Measurements from ENCODE around the gene ZMIZ1.

DNA sequence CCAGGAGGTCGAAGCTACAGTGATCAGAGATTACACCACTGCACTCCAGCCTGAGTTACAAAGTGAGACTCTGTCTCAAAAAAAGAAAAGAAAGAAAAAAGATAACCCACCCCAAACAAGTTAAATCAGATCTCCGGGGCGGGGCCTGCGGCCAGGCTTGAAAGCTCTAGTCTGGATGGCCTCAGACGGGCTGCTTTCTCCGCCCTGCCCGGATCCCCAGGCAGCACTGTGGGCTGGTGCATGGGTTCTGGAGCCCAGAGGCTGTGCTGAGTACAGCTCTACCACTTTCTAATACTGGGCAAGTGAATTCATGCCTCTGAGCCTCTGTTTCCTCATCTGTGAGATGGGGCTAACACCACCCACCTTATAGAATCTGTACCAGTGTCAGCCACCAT, 83.7 kb downstream of the ZMIZ1 start:
- no peak for TF ChIP-seq POLR2A (IDR thresholded peaks at IDR 0.05)
- TF ChIP-seq, protein P1, sequence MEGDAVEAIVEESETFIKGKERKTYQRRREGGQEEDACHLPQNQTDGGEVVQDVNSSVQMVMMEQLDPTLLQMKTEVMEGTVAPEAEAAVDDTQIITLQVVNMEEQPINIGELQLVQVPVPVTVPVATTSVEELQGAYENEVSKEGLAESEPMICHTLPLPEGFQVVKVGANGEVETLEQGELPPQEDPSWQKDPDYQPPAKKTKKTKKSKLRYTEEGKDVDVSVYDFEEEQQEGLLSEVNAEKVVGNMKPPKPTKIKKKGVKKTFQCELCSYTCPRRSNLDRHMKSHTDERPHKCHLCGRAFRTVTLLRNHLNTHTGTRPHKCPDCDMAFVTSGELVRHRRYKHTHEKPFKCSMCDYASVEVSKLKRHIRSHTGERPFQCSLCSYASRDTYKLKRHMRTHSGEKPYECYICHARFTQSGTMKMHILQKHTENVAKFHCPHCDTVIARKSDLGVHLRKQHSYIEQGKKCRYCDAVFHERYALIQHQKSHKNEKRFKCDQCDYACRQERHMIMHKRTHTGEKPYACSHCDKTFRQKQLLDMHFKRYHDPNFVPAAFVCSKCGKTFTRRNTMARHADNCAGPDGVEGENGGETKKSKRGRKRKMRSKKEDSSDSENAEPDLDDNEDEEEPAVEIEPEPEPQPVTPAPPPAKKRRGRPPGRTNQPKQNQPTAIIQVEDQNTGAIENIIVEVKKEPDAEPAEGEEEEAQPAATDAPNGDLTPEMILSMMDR (IDR thresholded peaks at IDR 0.05 in 4 of 5, conservative IDR thresholded peaks at IDR 0.05 in 1 of 5): no peak

Data from gastrocnemius medialis (tissue), 4 donors.